Stimulated activated CD8-positive, alpha-beta memory T cell treated with anti-CD3 and anti-CD28 coated beads, Interleukin-4, amount 100 ng/mL, for 24 hours (primary cell): ENCODE measurements around the gene PCNX3.
"Not testable (repeated sequence)": the region's sequence is repeated elsewhere in the genome, so short reads cannot be mapped to it uniquely, and the experiment has no call there.

ENCODE experiments used
- DNase-seq: peaks from one replicate; pipeline ENCODE4 v3.0.0-alpha.2; 2020; ENCODE audit warnings: low read depth

The PCNX3 gene

DNA sequence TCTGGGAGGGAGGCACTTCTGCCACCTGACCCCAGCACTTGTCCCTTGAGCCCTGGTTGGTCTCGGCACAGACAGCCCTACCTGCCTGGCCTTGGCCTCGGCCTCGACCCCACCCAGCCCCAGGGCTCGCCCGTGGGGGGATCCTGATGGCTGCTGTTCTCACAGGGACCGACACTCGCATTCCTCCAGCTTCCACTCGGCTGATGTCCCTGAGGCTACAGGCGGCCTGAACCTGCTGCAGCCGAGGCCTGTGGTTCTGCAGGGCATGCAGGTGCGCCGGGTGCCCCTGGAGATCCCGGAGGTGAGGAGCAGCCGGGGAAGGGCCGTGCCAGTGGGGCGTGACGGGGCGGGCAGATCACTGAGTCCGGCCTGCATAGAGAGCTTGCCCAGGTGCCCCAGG is 5.1 kb downstream of the PCNX3 start:
- no peak for DNase-seq

DNA sequence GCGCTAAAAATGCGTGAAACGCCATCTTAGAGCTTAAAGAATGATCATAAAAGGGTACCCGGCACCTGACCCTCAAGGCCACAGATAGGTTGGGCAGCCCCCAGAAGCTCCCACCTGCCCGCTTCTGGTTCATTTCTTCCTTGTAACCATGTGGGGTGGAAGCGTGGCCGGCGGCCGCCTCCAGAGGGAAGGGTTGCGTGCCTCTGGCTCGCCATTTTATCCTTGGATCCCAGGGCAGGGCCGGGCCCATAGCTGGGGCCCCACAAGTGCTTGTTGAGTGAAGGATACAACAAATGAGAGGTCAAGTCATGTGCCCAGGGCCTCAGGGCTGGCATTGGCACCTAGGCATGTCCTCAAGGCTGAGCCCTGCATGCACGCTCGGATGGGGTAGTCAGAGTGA is 5.9 kb downstream of the PCNX3 start:
- no peak for DNase-seq

DNA sequence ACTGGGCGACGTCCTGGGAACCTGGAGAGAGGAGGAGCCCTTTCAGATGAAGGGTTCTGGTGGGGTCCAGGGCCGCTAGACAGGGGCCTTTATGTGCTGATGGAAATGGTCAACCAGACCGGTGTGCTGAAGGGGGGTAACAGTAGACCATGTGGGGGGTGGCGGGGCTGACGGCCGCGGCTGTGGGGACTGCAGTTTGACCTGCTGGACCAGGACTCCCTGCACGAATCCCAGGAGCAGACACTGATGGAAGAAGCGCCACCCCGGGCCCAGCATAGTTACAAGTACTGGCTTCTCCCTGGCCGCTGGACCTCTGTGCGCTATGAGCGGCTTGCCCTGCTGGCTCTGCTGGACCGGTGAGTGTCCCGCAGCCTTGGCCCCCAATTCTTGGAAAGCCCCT is 6.4 kb downstream of the PCNX3 start:
- no peak for DNase-seq

DNA sequence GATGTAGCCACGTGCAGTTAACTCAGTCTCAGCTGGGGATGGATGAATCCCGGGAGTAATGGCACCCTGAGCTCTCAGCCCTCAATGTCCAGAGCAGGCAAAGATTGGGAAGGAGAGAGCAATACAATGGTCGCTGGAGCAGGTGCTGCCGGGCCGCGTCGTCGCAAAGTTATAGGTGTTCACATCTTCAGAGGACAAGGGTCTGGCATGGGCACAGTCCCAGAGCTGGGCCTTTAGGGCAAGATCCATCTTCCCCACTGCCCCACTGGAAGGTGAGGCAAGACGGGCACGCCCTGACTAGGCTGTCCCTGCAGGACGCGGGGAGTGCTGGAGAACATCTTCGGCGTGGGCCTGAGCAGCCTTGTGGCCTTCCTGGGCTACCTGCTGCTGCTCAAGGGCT is 7.6 kb downstream of the PCNX3 start:
- no peak for DNase-seq

DNA sequence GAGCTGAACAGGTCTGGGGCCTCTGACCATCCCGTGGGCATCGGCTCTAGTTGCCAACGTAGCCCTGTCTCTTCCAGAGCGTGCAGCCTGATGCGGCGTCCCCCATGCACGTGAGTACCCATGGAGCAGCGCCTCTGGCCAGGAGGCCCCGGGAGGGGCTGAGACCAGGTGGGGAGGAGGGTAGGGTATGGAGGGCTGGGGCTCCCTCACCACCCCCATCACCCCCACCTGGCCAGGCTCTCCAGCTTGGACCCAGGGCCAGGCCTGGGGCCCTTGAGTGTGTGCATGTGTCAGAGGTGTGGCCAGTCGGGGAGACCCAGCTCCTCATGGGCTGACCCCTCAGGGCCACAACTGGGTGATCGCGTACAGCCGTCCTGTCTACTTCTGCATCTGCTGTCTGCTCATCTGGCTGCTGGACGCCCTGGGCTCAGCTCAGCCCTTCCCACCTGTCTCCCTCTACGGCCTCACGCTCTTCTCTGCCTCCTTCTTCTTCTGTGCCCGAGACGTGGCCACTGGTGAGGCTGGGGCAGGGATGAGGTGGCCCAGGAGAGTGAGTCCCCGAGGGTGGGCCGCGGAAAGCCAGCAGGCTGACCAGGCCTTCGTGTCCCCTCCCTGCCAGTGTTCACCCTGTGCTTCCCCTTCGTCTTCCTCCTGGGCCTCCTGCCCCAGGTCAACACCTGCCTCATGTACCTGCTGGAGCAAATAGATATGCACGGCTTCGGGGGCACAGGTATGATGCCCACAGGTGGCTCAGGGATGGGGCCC is 8.5 kb downstream of the PCNX3 start:
- no peak for DNase-seq

DNA sequence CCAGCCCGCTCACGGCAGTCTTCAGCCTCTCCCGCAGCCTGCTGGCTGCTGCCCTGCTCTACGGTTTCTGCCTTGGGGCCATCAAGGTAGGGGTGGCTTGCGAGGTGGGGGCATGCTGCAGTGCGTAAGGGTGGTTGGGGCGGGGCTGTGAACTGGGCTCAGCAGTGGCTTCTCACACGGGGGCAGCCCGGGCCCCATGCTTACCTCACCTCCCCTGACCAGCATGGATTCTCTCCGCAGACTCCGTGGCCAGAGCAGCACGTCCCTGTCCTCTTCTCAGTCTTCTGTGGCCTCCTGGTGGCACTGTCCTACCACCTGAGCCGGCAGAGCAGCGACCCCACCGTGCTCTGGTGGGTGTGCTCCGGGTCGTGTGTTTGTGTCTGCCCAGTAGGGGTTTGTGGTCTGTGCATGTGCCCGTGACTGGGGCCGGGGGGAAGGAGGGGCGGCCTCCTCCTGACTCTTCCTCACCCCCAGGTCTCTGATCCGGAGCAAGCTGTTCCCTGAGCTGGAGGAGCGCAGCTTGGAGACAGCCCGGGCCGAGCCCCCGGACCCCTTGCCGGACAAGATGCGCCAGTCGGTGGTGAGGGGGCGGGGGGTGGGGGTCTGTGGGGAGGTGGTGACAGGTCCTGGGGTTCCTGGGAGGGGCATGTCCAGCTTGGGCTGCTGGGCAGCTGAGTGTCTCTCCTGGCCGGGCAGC is 9.5 kb downstream of the PCNX3 start:
- no peak for DNase-seq

DNA sequence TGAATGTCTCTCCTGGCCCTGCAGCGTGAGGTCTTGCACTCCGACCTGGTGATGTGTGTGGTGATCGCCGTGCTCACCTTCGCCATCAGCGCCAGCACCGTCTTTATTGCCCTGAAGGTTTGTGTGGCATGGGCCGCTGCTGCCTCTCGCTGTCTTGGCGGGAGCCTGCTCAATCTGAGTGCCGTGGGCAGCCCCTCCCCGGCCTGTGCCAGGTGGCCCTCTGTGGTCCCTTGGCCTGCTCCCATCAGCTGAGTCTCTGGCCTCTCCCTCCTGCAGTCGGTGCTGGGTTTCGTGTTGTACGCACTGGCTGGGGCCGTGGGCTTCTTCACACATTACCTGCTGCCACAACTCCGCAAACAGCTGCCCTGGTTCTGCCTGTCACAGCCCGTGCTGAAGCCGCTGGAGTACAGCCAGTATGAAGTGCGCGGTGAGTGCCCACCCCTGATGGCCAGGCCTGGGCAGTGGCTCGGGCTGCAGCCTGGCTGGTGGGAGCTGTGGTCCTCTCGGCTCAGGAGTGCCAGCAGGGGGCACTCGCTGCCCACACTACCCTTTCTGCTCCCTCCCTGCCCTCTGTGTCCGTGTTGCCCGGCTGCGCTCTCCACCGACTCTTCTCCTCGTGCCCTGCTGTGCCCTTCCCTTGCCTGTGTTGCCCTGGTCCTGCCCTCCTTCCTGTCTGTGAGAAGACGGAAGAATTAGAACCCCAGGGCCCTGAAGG is 10.2 kb downstream of the PCNX3 start:
- DNase-seq, result no peak

DNA sequence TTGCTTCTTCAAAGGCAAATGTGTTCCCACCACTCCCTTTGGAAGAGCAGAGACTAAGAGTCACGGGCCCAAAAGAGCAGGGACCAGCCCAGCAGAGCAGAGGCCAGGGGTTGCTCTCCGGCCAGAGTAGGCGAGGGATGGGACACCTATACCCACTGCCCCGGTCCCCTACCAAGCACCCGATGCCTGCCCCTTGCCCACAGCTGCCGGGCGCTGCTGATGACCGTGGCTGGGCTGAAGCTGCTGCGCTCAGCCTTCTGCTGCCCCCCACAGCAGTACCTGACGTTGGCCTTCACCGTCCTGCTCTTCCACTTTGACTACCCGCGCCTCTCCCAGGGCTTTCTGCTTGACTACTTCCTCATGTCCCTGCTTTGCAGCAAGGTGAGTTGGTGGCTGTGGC is 11.6 kb downstream of the PCNX3 start:
- DNase-seq, result no peak

DNA sequence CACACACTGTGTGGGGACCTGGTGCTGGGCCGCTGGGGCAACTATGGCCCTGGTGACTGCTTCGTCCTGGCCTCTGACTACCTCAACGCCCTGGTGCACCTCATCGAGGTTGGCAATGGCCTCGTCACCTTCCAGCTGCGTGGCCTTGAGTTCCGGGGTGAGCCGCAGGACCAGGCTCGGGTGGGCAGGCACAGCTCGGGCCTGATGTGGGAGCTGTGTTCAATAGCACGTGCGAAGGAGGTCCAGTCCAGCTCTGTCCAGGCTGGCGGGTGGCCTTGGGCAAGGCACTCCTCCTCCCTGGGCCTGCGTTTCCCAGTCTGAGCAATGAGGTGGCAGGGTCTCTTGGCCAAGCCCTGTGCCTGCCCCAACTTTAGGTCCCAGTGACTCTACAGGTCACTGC is 14.0 kb downstream of the PCNX3 start:
- DNase-seq, result no peak

DNA sequence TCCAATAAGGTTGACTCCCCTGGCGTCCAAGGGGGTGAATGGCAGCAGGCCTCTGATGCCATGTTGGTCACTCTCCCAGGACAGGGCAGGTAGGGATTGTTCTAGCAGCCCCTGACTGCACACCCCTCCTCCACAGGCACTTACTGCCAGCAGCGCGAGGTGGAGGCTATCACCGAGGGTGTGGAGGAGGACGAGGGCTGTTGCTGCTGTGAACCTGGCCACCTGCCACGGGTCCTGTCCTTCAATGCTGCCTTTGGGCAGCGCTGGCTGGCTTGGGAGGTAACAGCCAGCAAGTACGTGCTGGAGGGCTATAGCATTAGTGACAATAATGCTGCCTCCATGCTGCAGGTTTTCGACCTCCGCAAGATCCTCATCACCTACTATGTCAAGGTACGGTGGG is 14.6 kb downstream of the PCNX3 start:
- DNase-seq, result no peak

DNA sequence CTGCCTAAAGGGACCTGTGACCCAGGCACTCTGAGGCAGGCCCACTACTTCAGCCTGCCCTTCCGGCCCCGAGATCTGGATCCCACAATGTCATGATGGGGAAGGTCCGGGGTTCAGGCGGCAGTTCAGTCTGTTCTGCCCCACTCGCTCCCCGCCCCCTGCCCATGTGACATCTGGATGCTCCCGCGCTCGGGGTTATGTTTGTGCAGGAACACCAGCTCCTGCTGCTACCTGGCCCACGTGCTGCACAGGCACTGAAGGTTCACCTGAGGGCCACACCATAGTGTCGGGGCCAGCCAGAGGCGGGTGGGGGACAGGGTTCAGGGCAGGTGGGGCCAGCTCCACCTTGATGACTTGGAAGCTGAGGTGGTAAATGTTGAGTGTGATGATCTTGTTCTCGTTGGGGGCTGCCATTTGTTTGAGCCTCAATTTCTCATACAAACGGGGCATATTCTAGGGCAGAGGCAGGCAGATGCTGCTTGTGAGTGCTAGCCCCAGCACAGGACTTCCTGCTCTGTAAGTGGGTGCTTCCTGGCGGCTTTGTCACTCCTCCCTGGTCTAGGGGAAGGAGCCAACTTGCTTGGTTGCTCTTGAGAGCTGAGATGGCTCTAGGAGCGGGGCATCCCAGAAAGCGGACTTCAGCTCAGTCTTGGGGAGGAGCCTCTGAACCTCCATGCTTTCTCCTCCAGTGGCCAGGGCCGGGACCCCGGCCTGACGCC is 18.0 kb downstream of the PCNX3 start:
- no peak for DNase-seq

DNA sequence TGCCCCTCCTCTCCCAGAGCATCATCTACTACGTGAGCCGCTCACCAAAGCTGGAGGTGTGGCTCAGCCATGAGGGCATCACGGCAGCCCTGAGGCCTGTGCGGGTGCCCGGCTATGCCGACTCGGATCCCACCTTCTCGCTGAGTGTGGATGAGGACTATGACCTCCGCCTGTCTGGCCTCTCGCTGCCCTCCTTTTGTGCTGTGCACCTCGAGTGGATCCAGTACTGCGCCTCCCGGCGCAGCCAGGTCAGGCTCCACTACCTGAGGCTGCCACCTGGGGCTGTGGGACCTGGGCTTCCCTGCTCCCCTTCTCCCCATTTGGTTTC is 18.5 kb downstream of the PCNX3 start:
- DNase-seq, result no peak

DNA sequence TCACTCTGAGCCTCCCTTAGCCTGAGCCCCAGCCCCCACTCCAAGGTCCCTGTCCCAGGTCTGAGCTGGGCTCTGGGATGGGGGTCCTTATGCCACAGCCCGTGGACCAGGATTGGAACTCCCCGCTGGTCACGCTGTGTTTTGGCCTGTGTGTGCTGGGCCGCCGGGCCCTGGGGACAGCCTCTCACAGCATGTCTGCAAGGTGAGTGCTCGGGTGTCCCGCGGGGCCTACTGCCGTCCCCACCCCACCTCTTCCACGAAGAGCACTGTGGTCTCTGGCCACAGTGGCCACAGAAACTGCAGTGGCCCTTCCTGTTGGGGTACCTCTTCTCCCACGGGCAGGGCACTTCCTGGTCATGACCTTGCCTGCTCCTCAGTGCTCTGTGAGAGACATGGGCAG is 18.9 kb downstream of the PCNX3 start:
- DNase-seq, result no peak

DNA sequence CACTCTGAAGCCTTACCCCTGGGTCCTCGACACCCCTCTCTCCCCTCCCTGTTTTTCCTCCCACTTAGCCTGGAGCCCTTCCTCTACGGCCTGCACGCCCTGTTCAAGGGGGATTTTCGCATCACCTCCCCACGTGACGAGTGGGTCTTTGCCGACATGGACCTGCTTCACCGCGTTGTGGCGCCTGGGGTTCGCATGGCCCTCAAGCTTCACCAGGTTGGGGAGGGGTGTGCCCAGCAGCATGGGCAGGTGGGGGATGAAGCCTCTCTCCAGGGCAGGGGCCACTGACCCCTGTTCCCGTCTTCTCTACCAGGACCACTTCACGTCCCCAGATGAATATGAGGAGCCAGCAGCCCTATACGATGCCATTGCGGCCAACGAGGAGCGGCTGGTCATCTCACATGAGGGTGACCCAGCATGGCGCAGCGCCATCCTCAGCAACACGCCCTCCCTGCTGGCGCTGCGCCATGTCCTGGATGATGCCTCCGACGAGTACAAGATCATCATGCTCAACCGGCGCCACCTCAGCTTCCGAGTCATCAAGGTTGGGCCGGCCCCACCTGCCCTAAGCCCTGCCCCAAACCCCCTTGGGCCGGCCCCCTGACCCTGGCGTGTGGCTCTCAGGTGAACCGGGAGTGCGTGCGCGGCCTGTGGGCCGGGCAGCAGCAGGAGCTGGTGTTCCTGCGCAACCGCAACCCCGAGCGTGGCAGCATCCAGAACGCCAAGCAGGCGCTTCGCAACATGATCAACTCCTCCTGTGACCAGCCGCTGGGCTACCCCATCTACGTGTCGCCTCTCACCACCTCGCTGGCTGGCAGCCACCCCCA is 19.5 kb downstream of the PCNX3 start:
- no peak for DNase-seq

DNA sequence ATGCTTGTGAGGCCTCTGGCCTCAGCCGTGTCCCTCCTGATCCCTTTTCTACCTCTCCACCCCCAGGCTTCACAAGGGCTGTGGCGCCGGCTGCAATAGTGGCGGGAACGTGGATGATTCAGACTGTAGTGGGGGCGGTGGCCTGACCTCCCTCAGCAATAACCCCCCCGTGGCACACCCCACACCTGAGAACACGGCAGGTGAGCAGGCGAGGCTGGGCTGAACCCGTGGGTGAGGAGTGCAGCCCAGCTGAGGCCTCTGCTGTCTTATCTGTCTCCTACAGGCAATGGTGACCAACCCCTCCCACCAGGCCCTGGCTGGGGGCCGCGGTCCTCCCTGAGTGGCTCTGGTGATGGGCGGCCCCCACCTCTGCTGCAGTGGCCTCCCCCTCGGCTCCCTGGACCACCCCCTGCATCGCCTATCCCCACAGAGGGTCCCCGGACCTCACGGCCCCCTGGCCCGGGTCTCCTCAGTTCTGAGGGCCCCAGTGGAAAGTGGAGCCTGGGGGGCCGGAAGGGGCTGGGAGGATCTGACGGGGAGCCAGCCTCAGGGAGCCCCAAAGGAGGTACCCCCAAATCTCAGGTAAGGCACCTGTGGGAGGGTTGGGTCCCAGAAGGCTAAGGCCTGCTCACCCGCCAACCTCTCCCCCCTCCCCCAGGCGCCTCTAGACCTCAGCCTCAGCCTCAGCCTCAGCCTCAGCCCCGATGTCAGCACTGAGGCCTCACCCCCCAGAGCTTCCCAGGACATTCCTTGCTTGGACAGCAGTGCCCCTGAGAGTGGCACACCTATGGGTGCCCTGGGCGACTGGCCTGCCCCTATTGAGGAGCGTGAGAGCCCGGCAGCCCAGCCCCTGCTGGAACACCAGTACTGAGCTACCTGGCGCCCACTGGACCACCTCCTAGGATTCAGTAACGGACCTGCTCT is 20.8 kb downstream of the PCNX3 start:
- no peak for DNase-seq

DNA sequence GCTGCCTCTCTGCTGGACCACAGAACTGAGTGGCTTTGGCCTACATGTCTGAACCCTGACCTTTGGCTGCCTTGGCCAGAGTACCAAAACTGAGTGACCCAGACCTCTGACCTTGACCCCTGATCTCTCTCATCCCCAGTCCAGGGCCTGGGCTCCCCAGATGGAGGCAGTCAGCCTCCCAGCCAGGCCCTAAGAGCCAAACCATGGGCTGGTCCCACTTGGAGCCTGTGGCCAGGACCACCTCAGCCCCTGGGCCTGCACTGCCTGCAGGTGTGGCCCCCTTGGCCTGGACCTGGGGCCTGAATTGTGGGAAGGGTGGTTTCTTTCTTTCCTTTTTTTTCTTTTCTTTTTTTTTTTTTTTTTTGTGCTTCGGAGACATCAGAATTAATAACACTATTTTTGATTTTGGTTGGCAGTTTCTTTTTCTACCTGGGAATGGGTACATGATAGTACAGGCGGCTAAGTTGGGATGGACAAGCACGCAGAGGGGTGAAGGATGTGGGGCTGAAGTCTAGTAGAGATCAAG is 21.5 kb downstream of the PCNX3 start:
- no peak for DNase-seq

DNA sequence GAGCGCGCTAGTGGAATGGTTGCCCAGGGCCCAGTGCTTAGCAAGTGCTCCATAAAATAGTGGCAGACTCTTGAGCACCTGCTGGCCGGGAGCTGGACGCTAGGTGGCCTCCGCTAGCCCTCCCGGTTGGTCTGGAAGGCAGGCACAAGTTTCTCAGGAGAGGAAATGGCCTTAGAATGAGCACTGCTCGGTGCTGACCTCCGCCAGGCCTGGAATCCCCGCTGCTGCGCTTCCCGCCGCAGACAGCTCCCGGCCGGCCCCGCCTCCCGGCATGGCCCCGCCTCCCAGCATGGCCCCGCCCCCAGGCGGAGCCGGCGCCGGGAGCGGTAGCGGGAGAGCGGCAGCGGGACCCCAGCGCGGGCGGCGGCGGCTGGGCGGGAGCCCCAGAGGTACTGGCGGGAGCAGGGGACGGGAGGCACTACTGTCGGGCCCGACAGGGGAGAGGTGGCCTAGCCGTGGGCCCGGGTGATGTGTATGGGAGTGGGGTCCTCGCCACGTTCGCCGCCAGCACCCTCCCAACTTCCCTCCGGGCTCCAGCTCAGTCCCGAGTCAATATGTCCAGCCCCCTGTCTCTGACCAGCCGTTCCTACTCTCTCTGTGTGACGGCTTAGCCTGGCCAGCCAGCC is 22.3 kb downstream of the PCNX3 start, which contains the start of gene SIPA1:
Gene SIPA1 (plus strand): TSS at position 308 of the 626 bp plus-strand sequence. CDS start 2,821 bp downstream, outside the sequence.
- peak; percentile 64 for DNase-seq

DNA sequence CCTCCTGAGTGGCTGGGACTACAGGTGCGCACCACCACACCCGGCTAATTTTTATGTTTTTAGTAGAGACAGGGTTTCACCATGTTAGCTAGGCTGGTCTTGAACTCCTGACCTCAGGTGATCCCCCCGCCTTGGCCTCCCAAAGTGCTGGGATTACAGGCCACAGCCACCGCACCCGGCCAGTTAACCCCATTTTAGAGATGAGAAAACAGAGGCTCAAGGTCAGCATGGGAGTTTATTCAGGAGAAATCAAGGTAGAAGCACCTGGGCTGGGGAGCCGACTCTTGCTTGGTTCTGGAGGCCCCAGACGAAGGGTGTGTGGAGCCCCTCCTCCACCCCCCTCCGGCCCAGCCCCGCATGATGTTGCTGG is 23.6 kb downstream of the PCNX3 start:
- DNase-seq, result not testable (repeated sequence)

DNA sequence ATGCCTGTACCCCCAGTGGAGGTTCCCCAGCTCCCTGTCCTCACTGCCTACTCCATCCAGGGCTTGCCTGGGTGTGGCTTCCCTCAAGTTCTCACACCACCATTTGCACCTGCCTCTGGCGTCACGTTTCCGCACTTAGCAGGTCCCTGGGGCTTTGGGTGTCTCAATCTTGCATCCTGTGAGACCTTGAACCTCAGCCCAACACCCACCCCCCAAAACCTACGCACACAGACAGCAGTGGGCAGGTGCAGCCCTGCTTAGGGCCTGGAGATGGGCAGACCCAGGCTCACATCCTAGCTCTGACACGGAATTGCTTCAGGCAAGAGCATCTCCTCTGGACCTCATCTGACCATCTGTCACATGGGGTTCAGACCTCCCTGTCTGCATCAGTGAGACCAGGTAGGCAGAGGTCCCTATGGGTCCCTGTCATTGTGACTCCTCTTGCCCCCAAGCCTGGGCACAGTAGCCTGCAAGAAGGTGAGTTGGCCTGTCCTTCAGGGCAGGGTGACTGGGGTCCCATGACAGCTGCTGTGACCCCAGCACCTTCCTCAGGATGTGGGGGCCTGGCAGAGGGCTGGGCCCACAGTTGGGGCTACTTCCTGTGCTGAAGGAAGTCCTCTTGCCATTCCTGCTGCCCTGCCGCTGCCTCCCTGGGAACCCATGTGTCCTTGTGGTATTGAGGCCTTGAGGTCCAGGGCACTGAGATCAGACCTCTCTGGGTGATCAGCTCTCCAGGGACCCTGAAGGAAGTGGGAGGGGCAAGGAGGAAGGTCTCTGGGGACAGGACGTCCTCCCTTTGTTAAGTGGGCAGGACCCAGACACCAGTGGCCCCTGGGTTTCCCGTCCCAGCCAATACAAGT is 24.3 kb downstream of the PCNX3 start:
- DNase-seq, result no peak
